Glomerular endothelial cell (primary cell): ENCODE measurements around the gene CYTIP. TPM values are rescaled to one million over a fixed set of nuclear protein-coding genes. Genes with fewer than 3 reads are reported as not detected.
"Not testable (repeated sequence)": the region's sequence is repeated elsewhere in the genome, so short reads cannot be mapped to it uniquely, and the experiment has no call there.

ENCODE experiments used
- DNase-seq: peaks from one replicate; pipeline ENCODE4 v3.0.0-alpha.2; 2011; ENCODE audit warnings: low read depth, low spot score; ENCODE audit errors: extremely low read depth
- total RNA-seq: library from RNA; depleted of rRNA; stranded (reverse); fragments of >200 nt; gene quantifications from 2 replicates; pipeline ENCODE4 v1.2.3, GENCODE V29; 2015

CYTIP gene
- total RNA-seq, 1 donor from 2014 or later, result 0.82 TPM

GRCh38 chr2:157427003-157427921, 16.6 kb downstream of the CYTIP start:
- DNase-seq, result no peak

- no peak for DNase-seq
Observed at GRCh38 chr2:157426477-157426994, 17.4 kb downstream of the CYTIP start.

- no peak for DNase-seq
Observed at GRCh38 chr2:157424374-157424773, 19.5 kb downstream of the CYTIP start.

DNA sequence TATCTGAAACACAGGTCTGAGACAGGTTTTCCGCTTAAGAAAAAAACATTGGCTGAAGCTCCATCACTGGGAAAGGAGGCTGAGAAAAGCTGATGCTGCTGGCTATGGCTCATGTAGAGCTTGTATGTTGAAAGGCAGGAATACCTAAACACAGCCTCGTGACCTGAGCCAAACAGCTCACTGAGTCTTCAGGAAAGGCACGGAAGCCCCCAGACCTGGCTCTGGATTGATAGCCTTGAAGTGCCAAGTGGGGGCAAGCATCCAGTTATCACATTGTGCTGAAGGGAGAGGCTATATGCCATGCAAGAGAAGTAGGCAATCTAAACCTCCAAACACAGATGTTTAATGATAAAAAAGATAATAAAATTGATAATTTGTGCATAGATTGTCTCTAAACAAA, 21.9 kb downstream of the CYTIP start:
- DNase-seq, result no peak

- DNase-seq, result no peak
Observed at GRCh38 chr2:157421331-157421944, 22.5 kb downstream of the CYTIP start.

DNA sequence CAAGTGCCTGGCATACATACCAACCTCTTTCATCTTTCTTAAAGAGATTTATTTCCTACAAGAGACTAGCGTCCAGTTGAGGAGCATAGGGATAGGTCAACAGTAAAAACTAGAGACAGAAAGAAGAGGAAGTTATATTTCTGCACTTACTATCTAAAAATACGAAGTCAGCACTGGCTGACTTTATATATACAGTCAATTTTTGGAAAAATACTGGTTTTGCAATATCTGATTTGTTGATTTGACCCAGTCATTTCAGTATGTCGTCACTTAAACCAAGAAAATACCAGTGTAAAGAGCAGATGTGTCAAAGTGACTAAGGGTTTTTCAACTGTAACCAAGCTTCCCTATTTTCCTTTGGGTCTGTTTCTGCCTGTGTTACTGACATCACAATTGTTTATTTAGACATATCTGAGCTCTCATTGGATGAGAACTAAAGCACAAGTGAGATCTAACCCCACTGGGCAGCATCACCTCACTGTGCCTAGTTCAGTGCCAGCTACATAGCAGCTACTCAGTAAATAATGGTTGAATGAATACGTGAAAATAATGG, 23.0 kb downstream of the CYTIP start:
- no peak for DNase-seq

GRCh38 chr2:157419031-157419575, 24.8 kb downstream of the CYTIP start:
- no peak for DNase-seq

DNA sequence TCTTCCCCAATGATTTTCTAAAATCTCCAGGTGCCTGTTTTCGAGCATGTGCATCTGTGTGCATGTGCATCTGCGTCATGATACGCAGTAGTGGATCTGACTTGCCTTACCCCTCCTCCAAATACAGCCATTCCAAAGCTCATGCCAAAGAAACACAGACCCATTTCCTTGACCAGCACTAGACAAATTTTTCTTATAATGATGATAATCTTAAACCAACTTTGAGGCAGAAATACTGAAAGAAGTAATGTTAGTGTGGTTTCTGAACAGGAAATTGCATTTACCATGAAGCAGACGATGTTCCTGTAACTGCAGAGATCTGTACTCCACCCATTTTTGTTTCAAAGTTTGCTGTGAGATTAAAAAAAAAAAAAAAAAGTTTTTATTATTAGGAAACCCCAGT, 25.6 kb downstream of the CYTIP start:
- DNase-seq, result no peak

- no peak for DNase-seq
Observed at GRCh38 chr2:157415591-157416101, 28.2 kb downstream of the CYTIP start.

DNA sequence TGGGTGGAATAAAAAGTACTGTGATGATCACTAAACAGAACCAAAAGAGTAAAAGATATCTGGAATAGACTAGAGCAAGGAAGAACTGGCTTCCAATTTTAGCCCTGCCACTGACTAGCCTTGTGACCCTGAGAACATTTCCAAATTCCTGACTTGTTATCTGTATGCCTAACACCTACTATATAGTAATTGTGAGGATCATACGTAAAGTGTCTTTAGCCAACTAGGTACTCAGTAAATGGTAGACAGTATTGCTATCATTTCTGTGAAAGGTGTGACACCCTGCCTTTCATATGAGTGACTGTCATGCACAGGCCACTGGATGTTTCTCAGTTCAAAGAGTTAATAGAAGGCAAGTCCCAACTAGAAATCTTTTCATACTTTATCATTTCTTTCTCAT, 29.8 kb downstream of the CYTIP start:
- no peak for DNase-seq

- DNase-seq, result no peak
Observed at GRCh38 chr2:157413326-157414035, 30.4 kb downstream of the CYTIP start.

DNA sequence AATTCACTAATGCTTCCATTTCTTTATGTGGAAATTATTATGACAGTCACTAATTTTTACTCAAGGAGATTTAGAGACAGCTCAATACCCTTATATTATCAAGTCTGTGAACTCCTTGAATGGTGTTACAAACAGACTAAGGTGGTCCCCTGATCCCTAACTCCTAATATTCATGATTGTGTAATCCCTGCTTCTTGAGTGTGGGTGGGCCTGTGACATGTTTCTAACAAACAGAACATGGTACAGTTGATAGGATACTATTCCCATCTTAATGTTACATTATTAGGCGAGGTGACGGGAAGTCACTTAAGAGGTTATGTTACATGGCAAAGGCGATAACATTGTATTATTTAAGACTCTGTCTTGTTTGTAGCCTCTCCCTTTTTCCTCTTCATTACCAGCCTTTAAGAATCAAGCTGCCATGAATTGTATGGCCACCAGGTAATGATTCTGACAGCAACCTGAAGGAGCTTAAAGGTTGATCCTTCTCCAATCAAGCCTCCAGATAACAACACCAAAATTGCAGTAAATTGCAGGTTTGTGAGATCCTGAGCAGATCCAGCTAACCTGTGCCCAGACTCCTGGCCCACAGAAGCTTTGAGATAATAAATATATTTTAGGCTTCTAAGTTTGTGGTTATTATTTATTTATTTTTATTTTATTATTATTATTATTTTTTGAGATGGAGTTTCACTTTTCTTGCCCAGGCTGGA, 32.1 kb downstream of the CYTIP start:
- DNase-seq, result no peak

DNA sequence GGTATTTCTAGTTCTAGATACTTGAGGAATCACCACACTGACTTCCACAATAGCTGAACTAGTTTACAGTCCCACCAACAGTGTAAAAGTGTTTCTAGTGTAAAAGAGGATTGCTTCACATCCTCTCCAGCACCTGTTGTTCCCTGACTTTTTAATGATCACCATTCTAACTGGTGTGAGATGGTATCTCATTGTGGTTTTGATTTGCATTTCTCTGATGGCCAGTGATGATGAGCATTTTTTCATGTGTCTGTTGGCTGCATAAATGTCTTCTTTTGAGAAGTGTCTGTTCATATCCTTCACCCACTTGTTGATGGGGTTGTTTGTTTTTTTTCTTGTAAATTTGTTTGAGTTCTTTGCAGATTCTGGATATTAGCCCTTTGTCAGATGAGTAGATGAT, 38.5 kb downstream of the CYTIP start:
- DNase-seq, result not testable (repeated sequence)

- no peak for DNase-seq
Observed at GRCh38 chr2:157404363-157404762, 39.5 kb downstream of the CYTIP start.

DNA sequence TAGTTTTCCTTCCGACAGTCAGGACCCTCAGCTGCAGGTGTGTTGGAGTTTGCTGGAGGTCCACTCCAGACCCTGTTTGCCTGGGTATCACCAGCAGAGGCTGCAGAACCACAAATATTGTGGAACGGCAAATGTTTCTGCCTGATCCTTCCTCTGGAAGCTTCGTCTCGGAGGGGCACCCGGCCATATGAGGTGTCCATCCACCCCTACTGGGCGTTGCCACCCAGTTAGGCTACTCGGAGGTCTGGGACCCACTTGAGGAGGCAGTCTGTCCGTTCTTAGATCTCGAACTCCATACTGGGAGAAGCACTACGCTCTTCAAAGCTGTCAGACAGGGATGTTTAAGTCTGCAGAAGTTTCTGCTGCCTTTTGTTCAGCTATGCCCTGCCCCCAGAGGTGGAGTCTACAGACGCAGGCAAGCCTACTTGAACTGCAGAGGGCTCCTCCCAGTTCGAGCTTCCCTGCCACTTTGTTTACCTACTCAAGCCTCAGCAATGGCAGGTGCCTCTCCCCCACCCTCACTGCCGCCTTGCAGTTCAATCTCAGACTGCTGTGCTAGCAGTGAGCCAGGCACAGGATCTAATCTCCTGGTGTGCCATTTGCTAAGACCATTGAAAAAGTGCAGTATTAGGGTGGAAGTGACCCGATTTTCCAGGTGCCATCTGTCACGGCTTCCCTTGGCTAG, 40.9 kb downstream of the CYTIP start:
- not testable (repeated sequence) for DNase-seq

- DNase-seq, result no peak
Observed at GRCh38 chr2:157395811-157396210, 48.1 kb downstream of the CYTIP start.

- DNase-seq, result no peak
Observed at GRCh38 chr2:157394928-157395327, 49.0 kb downstream of the CYTIP start.

DNA sequence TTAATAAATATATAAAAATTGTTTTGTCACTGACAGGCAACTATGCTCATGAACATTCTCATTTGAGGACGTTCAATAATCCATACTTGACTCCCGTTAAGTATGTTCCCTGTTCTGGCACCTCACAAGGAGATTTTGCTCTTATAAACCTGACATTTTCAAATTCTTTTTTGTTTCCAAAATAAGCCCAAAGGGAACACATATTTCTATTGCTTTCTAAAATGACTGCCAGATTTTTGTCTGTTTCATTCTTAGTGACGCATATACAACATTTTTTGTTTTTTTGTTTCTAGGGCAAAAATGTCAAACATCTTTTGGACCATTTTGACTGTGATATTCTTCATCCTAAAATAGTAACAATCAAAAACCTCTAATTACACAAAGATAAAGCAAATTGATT, 50.5 kb downstream of the CYTIP start:
- no peak for DNase-seq

DNA sequence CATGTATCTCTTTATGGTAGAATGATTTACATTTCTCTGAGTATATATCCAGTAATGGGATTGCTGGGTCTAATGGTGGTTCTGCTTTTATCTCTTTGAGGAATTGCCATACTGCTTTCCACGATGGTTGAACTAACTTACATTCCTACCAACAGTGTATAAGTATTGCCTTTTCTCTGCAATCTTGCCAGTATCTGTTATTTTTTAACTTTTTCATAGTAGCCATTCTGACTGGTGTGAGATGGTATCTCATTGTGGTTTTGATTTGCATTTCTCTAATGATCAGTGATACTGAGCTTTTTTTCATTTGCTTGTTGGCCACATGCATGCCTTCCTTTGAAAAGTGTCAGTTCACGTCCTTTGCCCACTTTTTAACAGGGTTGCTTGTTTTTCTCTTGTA, 55.1 kb downstream of the CYTIP start:
- no peak for DNase-seq
